ENCODE results near the gene ARHGEF19.

DNA sequence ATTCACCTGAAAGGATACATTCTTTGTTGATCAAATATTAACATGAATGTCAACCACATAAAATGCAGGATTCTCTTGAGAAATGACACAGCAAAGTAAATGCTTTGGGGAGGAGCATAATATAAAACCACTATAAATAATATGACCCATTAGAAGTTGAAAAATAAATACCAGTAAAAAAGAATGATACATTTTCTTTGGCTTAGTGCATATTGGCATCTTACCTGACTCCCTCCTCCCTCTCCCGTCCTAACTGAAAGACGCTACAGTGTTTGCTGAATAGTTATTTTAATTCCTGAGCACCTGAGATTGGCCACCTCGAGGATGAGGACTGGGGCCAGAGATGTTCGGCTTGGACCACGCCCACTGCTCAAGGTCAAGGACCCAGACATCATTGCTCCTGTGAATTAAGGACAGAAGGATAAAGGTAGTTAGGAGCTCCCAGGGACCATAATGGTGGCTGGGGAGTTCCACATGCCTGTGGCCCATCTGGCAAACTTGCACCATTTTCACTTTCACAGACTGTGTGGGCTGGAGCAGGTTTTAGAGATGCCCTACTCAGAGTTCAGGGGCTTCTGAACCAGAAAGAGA, 41.0 kb upstream of the ARHGEF19 start:
- TF ChIP-seq EZH2 (IDR thresholded peaks at IDR 0.05; ENCODE audit: insufficient read depth, poor library complexity, severe bottlenecking), result no peak
- no peak for TF ChIP-seq EZH2phosphoT487 (IDR thresholded peaks at IDR 0.05; ENCODE audit: insufficient read depth, low read depth)

All from GM23248 (cell line).